HepG2 (cell line): ENCODE results near the gene MTX2. TPM values are rescaled to one million over a fixed set of nuclear protein-coding genes. Genes with fewer than 3 reads are reported as not detected.

Source experiments
- ATAC-seq: fragments of 200-7000 bp; cut with Tn5 transposase; 3 replicates; pipeline ENCODE4 v1.9.1; 2020; ENCODE audit warnings: mild to moderate bottlenecking, moderate library complexity
- BruUV-seq: library from RNA; stranded (reverse); fragments of 400-500 nt; replicated peaks from 2 replicates; lab custom pipeline; 2021; lab: Mats Ljungman, UMichigan
- CTCF ChIA-PET: fragments of 300-600 bp; formaldehyde crosslinking; extraction: SDS; loops from one replicate; lab custom pipeline; 2021; ENCODE audit warnings: low total read pairs, inconsistent platforms, low intra/inter-chr PET ratio; lab: Yijun Ruan, JAX
- POLR2A ChIA-PET: fragments of 350-600 bp; sonication (Branson Sonifier 250); formaldehyde crosslinking; loops from one replicate; lab custom pipeline; 2020; ENCODE audit warnings: antibody characterized with exemption, inconsistent platforms; lab: Yijun Ruan, JAX
- DNase-seq: peaks from one replicate; pipeline ENCODE4 v3.0.0-alpha.2; 2015; ENCODE audit warnings: low spot score
- FAIRE-seq: peaks from 3 replicates; lab custom pipeline; 2011; peaks lifted over from hg19 to GRCh38; lab: Jason Lieb, UNC
- H2AFZ ChIP-seq: one replicate; pipeline ENCODE4 v1.6.1; 2011; ENCODE audit warnings: low read length, inconsistent platforms
- H3K27ac ChIP-seq: fragments of 300-600 bp; 3 replicates; pipeline ENCODE4 v1.8.0; 2011; ENCODE audit warnings: mixed run types, mild to moderate bottlenecking, mixed read lengths, low read length, inconsistent platforms; ENCODE audit not compliant: insufficient read depth; ENCODE audit errors: extremely low read length
- H3K27me3 ChIP-seq, 2 experiments: fragments of 200-600 bp in 1 of 2; 2 replicates in 1 of 2; 3 replicates in 1 of 2; pipeline versions ENCODE4 v1.6.0 to v1.8.0; 2011; ENCODE audit warnings: low read length in 2 of 2, mild to moderate bottlenecking in 2 of 2, moderate library complexity in 2 of 2, inconsistent platforms in 1 of 2; ENCODE audit not compliant: insufficient read depth in 2 of 2, control insufficient read depth in 1 of 2
- H3K36me3 ChIP-seq, 2 experiments: fragments of 200-600 bp in 1 of 2; replicated peaks in 1 of 2; 2 replicates in 1 of 2; 3 replicates in 1 of 2; pipeline versions ENCODE4 v1.5.1 to v1.8.0; 2011; ENCODE audit warnings: low read length in 2 of 2, inconsistent platforms in 1 of 2; ENCODE audit not compliant: insufficient read depth in 2 of 2, control insufficient read depth in 1 of 2
- H3K4me1 ChIP-seq: 2 replicates; pipeline ENCODE4 v1.5.1; 2012; ENCODE audit warnings: low read length, inconsistent platforms; ENCODE audit not compliant: insufficient read depth
- H3K4me2 ChIP-seq: 2 replicates; pipeline ENCODE4 v1.6.0; 2011; ENCODE audit warnings: low read depth, low read length, inconsistent platforms
- H3K4me3 ChIP-seq, 3 experiments: fragments of 200-600 bp in 1 of 3; sonication (generic), shearing (Covaris generic) in 1 of 3; replicated peaks in 1 of 3; 2 replicates each; pipeline ENCODE4 v1.5.1; 2011 to 2016; ENCODE audit warnings: low read length in 3 of 3, inconsistent platforms in 2 of 3, low read depth in 2 of 3, mild to moderate bottlenecking in 2 of 3, control low read depth in 1 of 3, mixed read lengths in 1 of 3; ENCODE audit not compliant: insufficient read depth in 1 of 3
- H3K79me2 ChIP-seq: one replicate; pipeline ENCODE4 v1.6.1; 2011; ENCODE audit warnings: low read length, inconsistent platforms; ENCODE audit not compliant: insufficient read depth
- H3K9ac ChIP-seq: 2 replicates; pipeline ENCODE4 v1.6.0; 2011; ENCODE audit warnings: mild to moderate bottlenecking, low read depth, low read length, inconsistent platforms; ENCODE audit not compliant: insufficient read depth
- H3K9me3 ChIP-seq: 2 replicates; pipeline ENCODE4 v1.5.1; 2012; ENCODE audit warnings: mild to moderate bottlenecking, low read length
- H4K20me1 ChIP-seq: 2 replicates; pipeline ENCODE4 v1.6.0; 2011; ENCODE audit warnings: inconsistent platforms, mild to moderate bottlenecking, low read length, moderate library complexity; ENCODE audit not compliant: insufficient read depth
- EHMT2 ChIP-seq: fragments of 200-600 bp; sonication (generic); IDR thresholded peaks from 2 replicates; pipeline ENCODE4 v1.7.0; 2017; ENCODE audit warnings: antibody characterized with exemption, low read depth, low read length, borderline replicate concordance
- HIC2 ChIP-seq: sonication (generic); formaldehyde crosslinking; IDR thresholded peaks from 2 replicates; pipeline ENCODE4 v1.9.0; 2022; ENCODE audit warnings: low read depth, missing genetic modification reagents
- ISL2 ChIP-seq: sonication (generic); formaldehyde crosslinking; IDR thresholded peaks from 2 replicates; pipeline ENCODE4 v1.5.0; 2020; ENCODE audit warnings: missing genetic modification reagents
- KMT2A ChIP-seq: sonication (generic); formaldehyde crosslinking; IDR thresholded peaks from 2 replicates; pipeline ENCODE4 v1.4.0; 2020; ENCODE audit warnings: missing genetic modification reagents
- POLR2A ChIP-seq, 2 experiments: IDR thresholded peaks; 2 replicates each; pipeline ENCODE4 v1.6.1; 2011; ENCODE audit warnings: low read depth in 2 of 2, low read length in 2 of 2, mild to moderate bottlenecking in 1 of 2, moderate library complexity in 1 of 2; ENCODE audit not compliant: insufficient read depth in 1 of 2
- RORA ChIP-seq: sonication (generic); formaldehyde crosslinking; IDR thresholded peaks from 2 replicates; pipeline ENCODE4 v1.5.0; 2020; ENCODE audit warnings: mild to moderate bottlenecking, missing genetic modification reagents, moderate library complexity
- SNAPC2 ChIP-seq: sonication (generic); formaldehyde crosslinking; IDR thresholded peaks from 2 replicates; pipeline ENCODE4 v1.8.1; 2022; ENCODE audit warnings: mild to moderate bottlenecking, missing genetic modification reagents
- ZBTB46 ChIP-seq: sonication (generic); formaldehyde crosslinking; IDR thresholded peaks from 2 replicates; pipeline ENCODE4 v1.4.0; 2020; ENCODE audit warnings: mild to moderate bottlenecking, missing genetic modification reagents, borderline replicate concordance
- ZFP36 ChIP-seq: fragments of 150-350 bp; IDR thresholded peaks from 2 replicates; pipeline ENCODE4 v1.6.1; 2018; ENCODE audit warnings: borderline replicate concordance, low read length, low read depth; ENCODE audit not compliant: partially characterized antibody
- ZNF12 ChIP-seq: sonication (generic); formaldehyde crosslinking; IDR thresholded peaks from 2 replicates; pipeline ENCODE4 v1.5.0; 2020; ENCODE audit warnings: missing genetic modification reagents
- ZNF30 ChIP-seq: sonication (generic); formaldehyde crosslinking; IDR thresholded peaks from 2 replicates; pipeline ENCODE4 v1.5.0; 2020; ENCODE audit warnings: mild to moderate bottlenecking, missing genetic modification reagents
- ZNF331 ChIP-seq: sonication (generic); formaldehyde crosslinking; IDR thresholded peaks from 2 replicates; pipeline ENCODE4 v1.4.0; 2020; ENCODE audit warnings: missing genetic modification reagents
- ZNF354B ChIP-seq: sonication (generic); formaldehyde crosslinking; IDR thresholded peaks from 2 replicates; pipeline ENCODE4 v1.8.0; 2022; ENCODE audit warnings: mild to moderate bottlenecking, missing genetic modification reagents
- ZNF510 ChIP-seq: sonication (generic); formaldehyde crosslinking; IDR thresholded peaks from 2 replicates; pipeline ENCODE4 v1.4.0; 2020; ENCODE audit warnings: low read depth, mild to moderate bottlenecking, missing genetic modification reagents
- ZNF614 ChIP-seq: IDR thresholded peaks from 2 replicates; pipeline ENCODE4 v1.6.1; 2018; ENCODE audit warnings: missing biosample characterization, missing genetic modification reagents, inconsistent platforms, borderline replicate concordance
- WGBS: methylation state at CpG from one replicate; pipeline ENCODE4 v1.1.6; 2017; ENCODE audit warnings: low lambda C conversion rate; 5-methylcytosine and 5-hydroxymethylcytosine counted together
- in situ Hi-C: cut with HindIII; loops from 2 replicates; pipeline ENCODE4 v1.10.0; 2017; ENCODE audit warnings: low pct_unique_long_range_greater_than_20kb; ENCODE audit not compliant: extremely low pct_ligation_motif_present
- intact Hi-C: fragments of 100-400 bp; cut with micrococcal nuclease; formaldehyde crosslinking; loops from one replicate; pipeline ENCODE4 v1.10.0; 2022; ENCODE audit not compliant: unreplicated experiment
- polyA plus RNA-seq, 8 experiments: library from polyadenylated mRNA; depleted of rRNA in 3 of 8; stranded (reverse) in 7 of 8; unstranded in 1 of 8; fragments of >200 nt; fragmentation: Illumina TruSeq in 4 of 8; extraction: Trizol in 4 of 8; gene quantifications; 2 replicates each; pipeline versions ENCODE4 v1.2.1 to v1.2.3, GENCODE V29; 2011 to 2016; ENCODE audit warnings: low read depth in 4 of 8, missing spikeins in 1 of 8, mixed read lengths in 1 of 8; ENCODE audit not compliant: insufficient read depth in 1 of 8
- total RNA-seq, 5 experiments: library from RNA; depleted of rRNA; stranded (reverse); fragments of >200 nt; fragmentation: Illumina TruSeq; extraction: Trizol; gene quantifications; 2 replicates each; pipeline ENCODE4 v1.2.3, GENCODE V29; 2016; ENCODE audit warnings: low read depth in 1 of 5
- TF ChIP-seq, protein P1 (sequence below): sonication (generic); formaldehyde crosslinking; IDR thresholded peaks from 2 replicates; pipeline ENCODE4 v1.4.0; 2020; ENCODE audit warnings: missing genetic modification reagents
- TF ChIP-seq, protein P2 (sequence below): sonication (generic); formaldehyde crosslinking; conservative IDR thresholded peaks from 2 replicates; pipeline ENCODE4 v1.4.0; 2020; ENCODE audit warnings: missing genetic modification reagents

MTX2 gene
- total and polyA plus RNA-seq, 2 of the 13 experiments (the other 11 are each of a cell fraction or from before 2014, with no cell fraction given), result 58.1 to 75.7 TPM

- Histone ChIP-seq H3K27ac (no peak overlapping the region), H4K20me1 (no peaks in the 10 kb centered on the region; the same call in 1 of the 2 replicates), H3K4me1 (peaks cover 20% of the 10 kb centered on the region), H2AFZ (no peak overlapping the region), H3K4me3 (no peak overlapping the region), H3K36me3 (peaks cover 4 to 21% of the 10 kb centered on the region in 2 experiments), H3K79me2 (no peaks in the 10 kb centered on the region), H3K9me3 (no peaks in the 10 kb centered on the region), H3K9ac (no peak overlapping the region), H3K27me3 (no peaks in the 10 kb centered on the region; a peak in 1 of 5 replicates), H3K4me2 (no peak overlapping the region)
- TF ChIP-seq ZNF354B (CRISPR knock-in tag) (no peak), ZNF12 (CRISPR knock-in tag) (no peak), SNAPC2 (CRISPR knock-in tag) (no peak), ISL2 (CRISPR knock-in tag) (no peak), ZNF510 (CRISPR knock-in tag) (no peak), ZFP36 (no peak), RORA (no peak), ZNF331 (no peak), KMT2A (CRISPR knock-in tag) (no peak), HIC2 (CRISPR knock-in tag) (no peak), ZNF30 (CRISPR knock-in tag) (no peak), EHMT2 (no peak), ZBTB46 (no peak), POLR2A (IDR thresholded peaks at IDR 0.05; ENCODE audit: insufficient read depth in 1 of 2, low read depth in 2 of 2, low read length in 2 of 2) (no peak), ZNF614 (CRISPR knock-in tag) (no peak)
- TF ChIP-seq, protein P1, sequence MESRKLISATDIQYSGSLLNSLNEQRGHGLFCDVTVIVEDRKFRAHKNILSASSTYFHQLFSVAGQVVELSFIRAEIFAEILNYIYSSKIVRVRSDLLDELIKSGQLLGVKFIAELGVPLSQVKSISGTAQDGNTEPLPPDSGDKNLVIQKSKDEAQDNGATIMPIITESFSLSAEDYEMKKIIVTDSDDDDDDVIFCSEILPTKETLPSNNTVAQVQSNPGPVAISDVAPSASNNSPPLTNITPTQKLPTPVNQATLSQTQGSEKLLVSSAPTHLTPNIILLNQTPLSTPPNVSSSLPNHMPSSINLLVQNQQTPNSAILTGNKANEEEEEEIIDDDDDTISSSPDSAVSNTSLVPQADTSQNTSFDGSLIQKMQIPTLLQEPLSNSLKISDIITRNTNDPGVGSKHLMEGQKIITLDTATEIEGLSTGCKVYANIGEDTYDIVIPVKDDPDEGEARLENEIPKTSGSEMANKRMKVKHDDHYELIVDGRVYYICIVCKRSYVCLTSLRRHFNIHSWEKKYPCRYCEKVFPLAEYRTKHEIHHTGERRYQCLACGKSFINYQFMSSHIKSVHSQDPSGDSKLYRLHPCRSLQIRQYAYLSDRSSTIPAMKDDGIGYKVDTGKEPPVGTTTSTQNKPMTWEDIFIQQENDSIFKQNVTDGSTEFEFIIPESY (CRISPR knock-in tag), result no peak
- TF ChIP-seq, protein P2, sequence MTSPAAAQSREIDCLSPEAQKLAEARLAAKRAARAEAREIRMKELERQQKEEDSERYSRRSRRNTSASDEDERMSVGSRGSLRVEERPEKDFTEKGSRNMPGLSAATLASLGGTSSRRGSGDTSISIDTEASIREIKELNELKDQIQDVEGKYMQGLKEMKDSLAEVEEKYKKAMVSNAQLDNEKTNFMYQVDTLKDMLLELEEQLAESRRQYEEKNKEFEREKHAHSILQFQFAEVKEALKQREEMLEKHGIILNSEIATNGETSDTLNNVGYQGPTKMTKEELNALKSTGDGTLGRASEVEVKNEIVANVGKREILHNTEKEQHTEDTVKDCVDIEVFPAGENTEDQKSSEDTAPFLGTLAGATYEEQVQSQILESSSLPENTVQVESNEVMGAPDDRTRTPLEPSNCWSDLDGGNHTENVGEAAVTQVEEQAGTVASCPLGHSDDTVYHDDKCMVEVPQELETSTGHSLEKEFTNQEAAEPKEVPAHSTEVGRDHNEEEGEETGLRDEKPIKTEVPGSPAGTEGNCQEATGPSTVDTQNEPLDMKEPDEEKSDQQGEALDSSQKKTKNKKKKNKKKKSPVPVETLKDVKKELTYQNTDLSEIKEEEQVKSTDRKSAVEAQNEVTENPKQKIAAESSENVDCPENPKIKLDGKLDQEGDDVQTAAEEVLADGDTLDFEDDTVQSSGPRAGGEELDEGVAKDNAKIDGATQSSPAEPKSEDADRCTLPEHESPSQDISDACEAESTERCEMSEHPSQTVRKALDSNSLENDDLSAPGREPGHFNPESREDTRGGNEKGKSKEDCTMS, result no peak
- in situ Hi-C loops (no loop called here), intact Hi-C loops (no loop called here)
- DNase-seq (no peak), ATAC-seq (no peak), FAIRE-seq (no peak)
- ChIA-PET POLR2A (no interaction called here), CTCF (no interaction called here)
- BruUV-seq, result no TSS peak
- 89% methylated on average over 1 of the region's 1 CpG for WGBS
Observed at GRCh38 chr2:176325732-176326131, 56.5 kb downstream of the MTX2 start.
